GDM1 (cell line): ENCODE results near the gene TIGD1.
A peak's percentile ranks its signal among the peaks of the same experiment; 100 is the strongest.
"Not testable (repeated sequence)": the region's sequence is repeated elsewhere in the genome, so short reads cannot be mapped to it uniquely, and the experiment has no call there.

Experiments
- DNase-seq: peaks from one replicate; lab custom pipeline; 2025; lab: John Stamatoyannopoulos, UW

Gene TIGD1

GRCh38 chr2:232539298-232540231 is 10.8 kb downstream of the TIGD1 start, which contains the start of gene CHRNG:
Gene CHRNG, plus strand, starts transcription at chr2:232539692. Its CDS starts 56 bp downstream, at chr2:232539748.
- DNase-seq, result no peak

GRCh38 chr2:232538671-232539070 is 11.7 kb downstream of the TIGD1 start:
- DNase-seq, result peak; percentile 10

GRCh38 chr2:232537499-232537898 is 12.9 kb downstream of the TIGD1 start:
- no peak for DNase-seq

- DNase-seq, result no peak
These were observed 13.3 kb downstream of the TIGD1 start for GRCh38 chr2:232537079-232537478.

- DNase-seq, result no peak
These were observed 14.4 kb downstream of the TIGD1 start for GRCh38 chr2:232535761-232536530.

GRCh38 chr2:232534940-232535651 is 15.3 kb downstream of the TIGD1 start:
- DNase-seq, result no peak

GRCh38 chr2:232533944-232534710 is 16.2 kb downstream of the TIGD1 start:
- no peak for DNase-seq

GRCh38 chr2:232532821-232533220 is 17.5 kb downstream of the TIGD1 start:
- not testable (repeated sequence) for DNase-seq

- DNase-seq, result no peak
These were observed 17.9 kb downstream of the TIGD1 start for GRCh38 chr2:232532419-232532818.

- DNase-seq, result no peak
These were observed 19.6 kb downstream of the TIGD1 start for GRCh38 chr2:232530626-232531260.

- no peak for DNase-seq
These were observed 20.4 kb downstream of the TIGD1 start for GRCh38 chr2:232529806-232530547.

- DNase-seq, result no peak
These were observed 21.5 kb downstream of the TIGD1 start for GRCh38 chr2:232528746-232529460.

- no peak for DNase-seq
These were observed 22.4 kb downstream of the TIGD1 start for GRCh38 chr2:232527905-232528470.

GRCh38 chr2:232526372-232526941 is 23.9 kb downstream of the TIGD1 start:
- no peak for DNase-seq

- no peak for DNase-seq
These were observed 24.5 kb downstream of the TIGD1 start, which contains the start of gene CHRND for GRCh38 chr2:232525791-232526371. Gene CHRND, plus strand, starts transcription at chr2:232526160. Its CDS starts 56 bp downstream, at chr2:232526216.

- no peak for DNase-seq
These were observed 25.2 kb downstream of the TIGD1 start for GRCh38 chr2:232525199-232525598.

- no peak for DNase-seq
These were observed 25.6 kb downstream of the TIGD1 start for GRCh38 chr2:232524771-232525170.
